ENCODE data around the gene GPR42. TPM values are rescaled to one million over a fixed set of nuclear protein-coding genes. Genes with fewer than 3 reads are reported as not detected.

Gene GPR42
- under 1 TPM in 1 of 4 donors, not detected in 3; 0.51 TPM for total RNA-seq

- TF ChIP-seq CTCF (IDR thresholded peaks at IDR 0.05; ENCODE audit: low read depth): no peak
Observed at GRCh38 chr19:35370722-35371121, at the start of gene GPR42. Gene GPR42, plus strand, starts transcription at chr19:35371068. Its CDS starts 292 bp downstream, at chr19:35371360.

- TF ChIP-seq CTCF (IDR thresholded peaks at IDR 0.05; ENCODE audit: low read depth): no peak
Observed at GRCh38 chr19:35321291-35321690, 49.6 kb upstream of the GPR42 start.

- no peak for TF ChIP-seq CTCF (IDR thresholded peaks at IDR 0.05; ENCODE audit: low read depth)
Observed at GRCh38 chr19:35322014-35322413, 48.9 kb upstream of the GPR42 start.

- no peak for TF ChIP-seq CTCF (IDR thresholded peaks at IDR 0.05; ENCODE audit: low read depth)
Observed at GRCh38 chr19:35327642-35328041, 43.2 kb upstream of the GPR42 start.

- no peak for TF ChIP-seq CTCF (IDR thresholded peaks at IDR 0.05; ENCODE audit: low read depth)
Observed at GRCh38 chr19:35328851-35329285, 42.0 kb upstream of the GPR42 start, which contains the start of gene CD22. Gene CD22, plus strand, starts transcription at chr19:35329187. Its CDS starts 2,854 bp downstream, at chr19:35332041.

- TF ChIP-seq CTCF (IDR thresholded peaks at IDR 0.05; ENCODE audit: low read depth): no peak
Observed at GRCh38 chr19:35329323-35329722, 41.5 kb upstream of the GPR42 start.

- no peak for TF ChIP-seq CTCF (IDR thresholded peaks at IDR 0.05; ENCODE audit: low read depth)
Observed at GRCh38 chr19:35330475-35330874, 40.4 kb upstream of the GPR42 start.
